CD1c-positive myeloid dendritic cell (primary cell): ENCODE results near the gene TRIM61.
"Not testable (repeated sequence)": the region's sequence is repeated elsewhere in the genome, so short reads cannot be mapped to it uniquely, and the experiment has no call there.

Experiments
- DNase-seq: peaks from one replicate; pipeline ENCODE4 v3.0.0-alpha.2; 2016; ENCODE audit errors: extremely low spot score

Gene TRIM61

DNA sequence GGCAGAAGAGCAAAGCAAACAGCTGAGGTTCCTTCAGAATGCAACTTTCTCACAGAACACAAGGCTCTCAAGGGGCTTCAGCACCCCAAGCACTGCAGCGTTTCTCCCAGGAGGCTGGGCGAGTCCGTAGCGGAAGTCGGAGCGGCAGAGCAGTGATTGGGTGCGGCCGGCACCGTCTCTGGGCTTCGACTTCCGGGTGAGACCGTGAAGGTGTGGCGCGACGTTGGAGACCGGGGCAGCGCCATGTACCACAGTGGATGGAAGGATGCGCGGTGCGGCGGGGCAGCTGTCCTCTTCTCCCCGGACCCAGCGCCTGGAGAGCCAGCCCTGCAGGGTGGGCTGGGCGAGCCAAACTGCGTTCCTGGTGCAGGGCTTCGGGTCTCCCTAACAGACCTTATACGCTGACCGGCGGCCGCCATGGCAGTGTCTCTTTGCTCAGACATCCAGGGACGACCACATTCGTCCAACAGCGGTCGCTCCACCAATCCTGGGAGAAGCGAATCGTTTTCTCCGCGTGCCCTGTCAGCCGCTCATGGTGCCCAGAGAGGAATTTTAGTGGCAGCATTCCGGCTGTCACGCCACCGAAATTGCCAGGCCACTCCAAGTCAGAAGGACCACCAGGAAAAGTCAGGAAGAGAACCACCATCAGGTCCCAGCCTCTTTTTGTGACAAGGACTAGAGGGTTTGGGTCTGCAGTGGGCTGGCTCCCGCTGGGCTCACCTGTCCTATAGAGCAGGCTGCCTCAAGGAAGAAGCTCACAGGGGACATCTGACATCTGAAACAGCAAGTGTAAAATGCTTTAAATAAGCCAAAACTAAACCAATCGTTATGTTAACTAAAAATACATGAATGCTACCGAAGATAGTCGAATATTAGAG, 20.5 kb downstream of the TRIM61 start:
- peak; percentile 69 for DNase-seq

DNA sequence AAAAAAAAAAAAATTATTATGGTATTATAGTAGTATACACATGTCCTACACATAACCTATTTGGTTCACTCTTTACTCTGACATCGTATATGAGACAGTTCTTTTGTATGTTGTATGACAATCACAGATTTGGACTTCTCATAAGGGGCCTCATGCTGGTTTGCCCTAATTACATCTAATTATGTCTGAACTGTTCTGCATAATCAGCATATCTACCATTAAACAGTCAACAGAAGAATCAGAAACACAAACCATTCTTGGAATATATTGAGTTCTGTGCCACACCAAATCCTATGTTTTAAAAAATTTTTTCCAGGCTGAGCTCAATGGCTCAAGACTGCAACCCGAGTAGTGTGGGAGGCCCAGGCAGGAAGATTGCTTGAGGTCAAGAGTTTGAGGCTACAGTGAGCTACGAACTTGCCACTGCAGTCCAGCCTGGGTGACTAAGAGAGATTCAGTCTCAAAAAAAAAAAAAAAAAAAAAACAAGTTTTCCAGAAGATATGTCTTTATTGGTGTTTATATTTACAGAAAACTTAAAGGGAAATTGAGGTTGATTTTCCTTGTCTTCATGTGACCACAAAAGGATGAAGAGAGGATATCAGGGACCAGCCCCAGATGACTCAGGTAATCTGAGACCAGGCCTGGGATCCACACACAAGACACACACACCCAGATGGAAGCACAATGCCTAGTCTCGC, 22.2 kb downstream of the TRIM61 start:
- no peak for DNase-seq

DNA sequence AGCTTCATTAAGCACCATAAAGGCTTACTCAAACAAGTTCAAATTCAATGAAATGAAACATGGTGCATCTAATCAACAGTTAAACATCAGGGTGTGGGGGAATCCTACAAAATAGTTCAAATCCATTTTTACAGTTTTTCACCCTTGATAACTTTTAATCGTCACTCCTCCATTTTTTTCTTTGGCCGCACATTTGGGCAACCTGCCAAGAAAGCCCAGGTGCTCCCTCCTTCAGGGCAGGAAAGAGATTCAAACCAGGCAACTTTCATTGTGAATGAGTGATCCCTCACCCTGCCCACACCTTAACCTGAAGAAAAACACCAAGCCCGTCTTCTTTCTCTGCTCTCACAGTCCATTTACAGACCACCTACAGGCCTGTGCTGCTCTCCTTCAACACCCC, 24.9 kb downstream of the TRIM61 start:
- no peak for DNase-seq

DNA sequence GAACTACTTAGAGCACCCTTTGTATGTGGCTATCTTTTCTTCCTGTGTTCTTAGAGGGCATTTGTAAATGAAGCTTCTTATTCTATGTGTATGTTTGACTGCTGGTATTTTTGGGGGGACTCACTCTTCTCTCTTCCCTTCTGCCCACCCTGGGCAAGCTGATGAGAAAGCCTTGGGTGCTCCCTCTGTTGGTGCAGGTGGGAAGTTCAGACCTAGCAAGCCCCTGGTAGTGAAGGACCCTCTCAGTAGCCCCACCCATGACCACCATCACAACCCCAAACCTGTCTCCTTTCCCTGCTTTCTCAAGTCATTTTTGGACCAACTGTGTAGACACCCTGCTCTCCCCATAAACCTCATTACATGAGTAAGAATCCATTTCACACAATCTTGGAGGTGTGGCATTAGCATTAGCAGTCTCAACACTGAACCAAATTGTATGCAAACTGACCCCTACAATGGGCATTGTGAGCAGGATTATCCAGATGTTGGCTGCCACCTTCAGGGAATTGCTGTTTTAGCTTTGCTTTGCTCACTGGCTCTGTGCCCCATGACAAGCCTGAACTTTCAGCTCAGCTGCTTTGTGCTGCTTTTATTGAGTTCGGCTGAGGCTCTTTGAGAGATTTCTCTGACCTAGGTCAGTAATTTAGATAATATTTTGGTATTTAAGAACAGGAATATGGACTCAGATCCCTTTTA, 27.9 kb downstream of the TRIM61 start:
- DNase-seq, result no peak

DNA sequence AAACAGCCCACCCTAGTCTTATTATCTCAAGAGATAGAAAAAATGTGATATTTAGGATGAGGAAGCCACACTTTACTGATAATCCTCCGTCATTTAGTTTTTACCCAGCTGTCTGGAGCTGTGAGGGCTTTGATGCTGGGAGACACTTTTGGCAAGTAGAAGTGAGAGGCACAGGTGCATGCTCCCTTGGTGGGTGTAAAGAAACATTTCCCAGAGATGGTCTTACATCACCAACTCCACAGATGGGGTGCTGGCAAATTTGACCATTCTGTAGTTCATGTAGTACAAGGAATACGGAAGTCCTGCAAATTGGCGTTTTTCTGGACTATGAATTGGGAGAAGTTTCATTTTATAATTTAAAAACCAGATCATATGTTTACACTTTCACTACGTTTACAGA, 28.5 kb downstream of the TRIM61 start:
- DNase-seq, result no peak

DNA sequence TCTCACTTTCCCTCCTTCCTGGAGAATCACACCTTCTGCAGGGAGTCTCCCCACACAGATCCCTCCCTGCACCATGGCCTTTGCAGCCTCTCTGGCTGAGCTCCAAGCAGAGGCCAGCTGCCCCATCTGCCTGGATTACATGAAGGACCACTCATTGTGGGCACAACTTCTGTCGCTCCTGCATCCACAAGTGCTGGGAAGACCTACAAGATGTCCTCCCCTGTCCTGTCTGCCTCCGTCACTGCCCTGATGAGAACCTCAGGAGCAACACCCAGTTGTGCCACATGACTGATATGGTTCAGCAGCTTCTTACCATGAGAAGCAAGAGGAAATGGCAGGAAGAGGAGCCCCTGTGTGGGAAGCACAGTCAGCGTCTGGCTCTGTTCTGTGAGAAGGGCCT, 29.5 kb downstream of the TRIM61 start:
- DNase-seq, result not testable (repeated sequence)

DNA sequence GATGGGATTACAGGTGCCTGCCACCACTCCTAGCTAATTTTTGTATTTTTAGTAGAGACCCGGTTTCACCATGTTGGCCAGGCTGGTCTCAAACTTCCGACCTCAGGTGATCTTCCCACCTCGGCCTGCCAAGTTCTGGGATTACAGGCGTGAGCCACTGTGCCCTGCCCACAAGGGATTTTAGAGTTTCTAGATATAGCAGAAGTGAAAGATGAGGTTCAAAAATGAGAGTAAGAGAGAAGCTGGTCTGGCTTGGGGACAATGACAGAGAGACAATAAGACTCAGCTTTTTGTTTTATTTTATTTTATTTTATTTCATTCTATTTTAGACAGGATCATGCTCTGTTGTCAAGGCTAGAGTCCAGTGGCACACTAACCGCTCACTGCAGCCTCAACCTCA, 30.6 kb downstream of the TRIM61 start:
- DNase-seq, result no peak

DNA sequence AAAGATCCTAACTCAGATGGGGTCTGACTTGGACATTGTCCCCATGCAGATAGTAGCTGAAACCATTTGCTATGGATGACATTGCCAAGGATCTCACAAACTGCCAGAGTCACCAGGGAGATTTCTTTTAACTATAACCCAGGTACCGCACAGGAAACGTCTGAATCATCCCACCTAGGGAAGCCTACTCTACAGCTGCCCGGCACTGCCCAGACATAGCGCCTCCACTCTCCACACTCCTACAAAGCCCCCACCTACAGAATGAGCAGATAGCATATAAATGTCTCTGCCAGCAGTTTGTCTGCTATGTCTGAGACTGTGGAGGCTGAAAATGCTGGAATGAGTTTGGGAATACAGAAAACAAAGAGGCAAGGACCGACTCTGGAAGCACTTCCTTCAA, 32.3 kb downstream of the TRIM61 start:
- no peak for DNase-seq

DNA sequence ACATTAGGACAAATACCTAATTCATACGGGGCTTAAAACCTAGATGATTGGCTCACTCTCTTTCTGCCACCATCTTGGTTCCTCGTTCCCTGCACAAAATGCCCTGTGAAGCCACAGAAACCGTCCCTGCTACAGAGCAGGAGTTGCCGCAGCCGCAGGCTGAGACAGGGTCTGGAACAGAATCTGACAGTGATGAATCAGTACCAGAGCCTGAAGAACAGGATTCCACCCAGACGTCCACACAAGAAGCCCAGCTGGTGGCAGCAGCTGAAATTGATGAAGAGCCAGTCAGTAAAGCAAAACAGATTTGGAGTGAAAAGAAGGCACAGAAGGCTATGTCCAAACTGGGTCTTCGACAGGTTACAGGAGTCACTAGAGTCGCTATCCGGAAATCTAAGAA, 34.3 kb downstream of the TRIM61 start:
- no peak for DNase-seq

DNA sequence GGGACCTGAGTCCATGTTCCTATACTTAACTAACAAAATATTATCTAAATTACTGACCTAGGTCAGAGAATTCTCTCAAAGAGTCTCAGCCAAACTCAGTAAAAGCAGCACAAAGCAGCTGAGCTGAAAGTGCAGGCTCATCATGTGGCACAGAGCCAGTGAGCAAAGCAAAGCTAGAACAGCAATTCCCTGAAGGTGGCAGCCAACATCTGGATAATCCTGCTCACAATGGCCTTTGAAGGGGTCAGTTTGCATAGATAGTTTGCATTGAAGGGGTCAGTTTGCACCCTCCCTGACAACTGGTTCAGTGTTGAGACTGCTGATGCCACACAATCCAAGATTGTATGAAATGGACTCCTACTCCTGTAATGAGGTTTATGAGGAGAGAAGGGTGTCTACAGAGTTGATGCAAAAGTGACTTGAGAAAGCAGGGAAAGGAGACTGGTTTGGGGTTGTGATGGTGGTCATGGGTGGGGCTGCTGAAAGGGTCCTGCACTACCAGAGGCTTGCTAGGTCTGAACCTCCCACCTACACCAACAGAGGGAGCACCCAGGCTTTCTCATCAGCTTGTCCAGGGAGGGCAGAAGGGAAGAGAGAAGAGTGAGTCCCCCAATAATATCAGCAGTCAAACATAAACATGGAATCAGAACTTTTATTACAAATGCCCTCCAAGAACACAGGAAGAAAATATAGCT, 39.7 kb downstream of the TRIM61 start:
- no peak for DNase-seq

DNA sequence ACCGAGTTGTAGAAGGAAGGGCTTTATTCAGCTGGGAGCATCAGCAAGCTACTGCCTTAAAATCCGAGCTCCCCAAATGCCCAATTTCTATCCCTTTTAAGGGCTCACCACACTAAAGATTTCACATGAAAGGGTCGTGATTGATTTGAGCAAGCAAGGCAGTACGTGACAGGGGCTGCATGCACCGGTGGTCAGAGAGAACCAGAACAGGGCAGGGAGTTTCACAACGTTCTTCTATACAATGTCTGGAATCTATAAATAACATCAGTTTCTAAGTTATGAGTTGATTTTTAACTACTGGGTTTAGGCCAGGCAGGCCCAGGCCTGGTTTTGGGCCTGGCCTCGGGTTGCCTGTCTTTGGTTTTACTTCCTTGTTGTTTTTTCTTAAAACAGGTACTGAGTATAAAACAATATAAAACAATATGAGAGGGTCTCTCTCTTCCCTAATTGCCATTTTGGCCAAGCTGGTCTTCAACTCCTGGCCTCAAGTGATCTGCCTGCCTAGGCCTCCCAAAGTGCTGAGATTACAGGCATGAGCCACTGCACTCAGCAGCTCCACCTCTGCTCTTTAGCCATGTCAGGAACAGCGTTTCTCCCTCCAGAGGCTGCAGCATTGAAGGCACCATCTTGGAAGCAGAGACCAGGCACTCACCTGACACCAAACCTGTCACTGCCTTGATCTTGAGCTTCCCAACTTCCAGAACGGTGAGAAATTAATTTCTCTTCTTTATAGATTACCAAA, 41.4 kb downstream of the TRIM61 start:
- DNase-seq, result not testable (repeated sequence)

DNA sequence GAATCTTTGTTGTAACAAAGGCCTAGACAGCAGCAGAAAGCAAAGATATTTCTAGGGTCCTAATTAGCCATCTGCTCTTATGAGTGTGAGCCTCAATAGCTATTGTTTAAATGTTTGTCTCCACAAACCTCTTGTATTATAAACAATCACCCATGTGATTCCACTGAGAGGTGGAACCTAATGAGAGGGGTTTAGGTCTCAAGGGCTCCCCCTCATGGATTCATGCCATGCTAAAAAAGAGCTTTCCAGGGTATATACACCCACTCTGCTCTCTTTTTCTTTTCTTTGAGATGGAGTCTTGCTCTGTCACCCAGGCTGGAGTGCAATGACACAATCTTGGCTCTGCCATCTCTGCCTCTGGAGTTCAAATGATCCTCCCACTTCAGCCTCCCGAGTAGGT, 42.1 kb downstream of the TRIM61 start:
- no peak for DNase-seq

DNA sequence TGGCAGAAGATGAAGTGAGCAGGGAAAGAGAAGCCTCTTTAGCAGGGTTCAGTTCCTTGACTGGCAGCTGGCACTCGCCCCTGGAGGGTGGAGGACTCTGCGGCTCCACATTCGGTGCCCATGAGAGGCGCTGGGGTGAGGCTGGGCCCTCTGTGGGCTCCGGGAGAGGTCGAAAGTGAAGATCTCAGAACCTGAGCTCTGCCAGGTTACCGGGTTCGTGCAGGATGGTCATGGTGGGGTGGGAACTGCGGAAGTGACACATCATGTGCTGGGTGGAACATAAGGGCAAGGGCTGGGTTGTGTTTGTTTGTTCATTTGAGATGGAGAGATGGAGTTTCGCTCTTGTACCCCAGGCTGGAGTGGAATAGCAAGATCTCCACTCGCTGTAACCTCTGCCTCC, 44.2 kb downstream of the TRIM61 start:
- DNase-seq, result no peak

DNA sequence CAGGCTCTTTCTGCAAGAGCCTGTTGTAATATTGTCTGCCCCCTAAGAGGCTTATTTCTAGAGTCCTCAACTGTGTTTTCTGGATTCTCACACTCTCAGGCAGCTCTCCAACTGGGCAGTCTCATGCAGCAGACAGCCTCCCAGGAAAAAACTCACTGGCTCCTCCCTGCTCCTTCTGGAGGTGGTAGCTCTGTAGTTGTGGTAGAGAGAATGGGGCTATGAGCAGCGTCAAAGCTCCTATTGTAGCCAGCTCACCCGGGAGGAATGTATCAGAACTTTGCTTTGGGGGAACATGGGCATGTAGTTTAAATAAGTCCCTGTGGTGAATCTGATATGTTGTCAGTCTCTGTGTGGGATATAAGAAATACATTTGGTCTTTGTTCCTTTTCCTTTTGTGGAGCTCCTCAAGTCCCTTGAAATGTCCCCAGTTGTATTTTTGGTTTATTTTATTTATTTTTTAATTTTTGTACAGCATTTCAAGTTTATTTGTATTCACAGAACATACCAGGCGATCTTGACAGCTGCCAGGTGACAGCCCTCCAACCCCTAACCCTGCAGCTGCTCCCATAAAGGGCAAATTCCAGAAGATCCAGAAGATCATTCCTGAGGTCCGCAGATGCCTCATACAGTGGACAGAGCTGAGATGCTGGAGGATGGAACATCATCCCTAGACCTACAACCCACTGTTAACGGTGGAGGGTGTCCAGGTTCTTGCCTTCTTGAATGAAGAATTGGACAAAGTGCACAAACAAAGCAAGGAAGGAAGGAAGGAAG, 45.7 kb downstream of the TRIM61 start:
- no peak for DNase-seq

DNA sequence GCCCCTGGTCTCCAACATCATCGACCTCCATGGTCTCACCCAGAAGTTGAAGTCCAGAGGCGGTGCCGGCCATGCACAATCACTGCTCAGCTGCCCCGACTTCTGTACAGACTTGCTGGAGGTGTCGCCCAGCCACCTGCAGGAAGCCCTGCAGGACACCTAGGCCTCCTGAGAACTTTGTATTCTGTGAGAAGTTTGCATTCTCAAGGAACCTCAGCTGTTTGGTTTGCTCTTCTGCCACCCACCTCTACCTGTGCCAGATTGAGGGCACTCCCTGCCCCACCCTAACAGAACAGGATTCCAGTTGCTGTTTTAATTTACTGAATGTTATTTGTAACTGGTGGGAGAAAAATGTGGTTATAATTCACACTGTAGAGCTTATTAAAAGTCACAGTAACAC, 46.8 kb downstream of the TRIM61 start:
- no peak for DNase-seq

DNA sequence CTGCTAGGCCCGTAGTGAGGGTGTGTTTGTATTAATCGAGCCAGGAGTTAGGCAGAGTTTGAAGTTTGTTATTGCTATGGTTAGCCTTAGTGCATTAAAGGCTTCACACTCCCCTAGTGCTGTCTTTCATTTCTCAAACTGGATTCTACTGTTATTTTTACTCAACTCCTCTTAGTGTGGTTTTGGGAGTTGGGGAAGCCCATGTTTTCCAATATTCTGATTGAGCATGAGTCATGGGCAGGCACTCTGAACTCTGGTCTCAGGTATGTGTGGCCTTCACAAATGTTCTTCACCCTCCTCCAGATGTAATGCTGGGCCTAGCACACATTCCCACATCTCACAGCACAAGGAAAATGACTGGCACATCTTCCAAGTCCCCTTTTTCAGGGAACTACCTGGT, 50.4 kb downstream of the TRIM61 start:
- DNase-seq, result not testable (repeated sequence)

DNA sequence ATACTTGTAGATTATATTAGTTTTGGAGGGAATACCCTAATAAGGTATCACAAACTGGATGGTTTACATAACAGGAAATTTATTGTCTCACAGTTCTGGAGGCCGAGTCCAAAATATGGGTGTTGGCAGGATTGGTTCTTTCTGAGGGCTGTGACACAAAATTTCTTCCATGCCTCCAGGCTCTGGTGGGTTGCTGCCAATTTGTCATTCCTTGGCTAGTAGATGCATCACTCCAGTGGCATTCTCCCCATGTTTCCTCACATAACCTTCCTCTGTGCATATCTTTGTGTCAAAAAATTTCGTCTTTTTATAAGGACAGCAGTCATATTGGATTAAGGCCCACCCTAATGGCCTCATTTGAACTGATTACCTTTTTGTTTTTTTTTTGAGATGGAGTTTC, 51.2 kb downstream of the TRIM61 start:
- DNase-seq, result no peak

DNA sequence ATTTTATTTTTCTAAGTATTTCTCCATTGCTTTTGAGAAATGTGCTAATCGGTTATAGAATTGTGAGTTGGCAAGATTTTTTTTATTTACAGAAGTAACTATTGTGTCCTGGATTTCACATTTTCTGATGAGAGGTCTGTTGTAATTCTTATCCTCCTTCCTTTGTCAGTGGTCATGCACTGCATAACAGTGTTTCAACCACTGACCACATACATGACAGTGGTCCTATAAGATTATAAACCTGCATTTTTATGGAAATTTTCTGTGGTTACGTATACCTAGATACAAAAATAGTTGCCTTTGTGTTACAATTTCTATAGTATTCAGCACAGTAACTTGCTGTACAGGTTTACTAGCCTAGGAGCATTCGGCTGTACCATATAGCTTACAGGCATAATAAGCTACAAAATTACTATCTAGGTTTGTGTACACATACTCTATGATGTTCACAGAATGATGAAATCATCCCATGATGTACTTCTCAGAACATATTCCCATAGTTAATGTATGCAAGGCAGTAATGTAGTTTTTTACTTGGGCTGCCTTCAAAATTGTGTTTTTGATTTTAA, 52.7 kb downstream of the TRIM61 start:
- no peak for DNase-seq

DNA sequence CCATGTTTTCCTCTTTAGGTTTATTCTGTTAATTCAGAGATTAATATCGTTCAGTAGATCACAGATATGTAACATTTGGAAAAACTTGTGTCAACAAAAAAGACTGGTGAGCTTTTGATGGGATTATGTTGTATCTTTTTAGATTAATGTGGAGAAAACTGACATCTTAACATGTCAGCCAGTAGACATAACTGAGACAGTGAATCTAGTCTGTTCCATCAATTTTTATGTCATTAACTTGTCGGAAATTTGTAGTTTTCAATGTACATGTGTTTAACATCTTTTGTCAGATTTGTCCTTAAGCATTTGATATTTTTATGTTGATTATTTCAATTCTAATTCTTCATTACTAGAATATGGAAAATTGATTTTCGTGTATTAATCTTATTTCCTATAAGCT, 58.5 kb downstream of the TRIM61 start:
- DNase-seq, result no peak
